ENCODE data around the gene SPATA6L.

SPATA6L gene

GRCh38 chr9:4678679-4679267 is 12.5 kb upstream of the SPATA6L start:
- H3K27ac ChIP-seq (ENCODE audit: low read length): peak overlapping the region; percentile 71
- peak overlapping the region; percentile 66 for H3K4me3 ChIP-seq (ENCODE audit: low read length)
- no peaks in the 10 kb centered on the region for H3K9me3 ChIP-seq (ENCODE audit: control insufficient read depth, insufficient read depth, low read length)
- H3K27me3 ChIP-seq (ENCODE audit: control insufficient read depth, insufficient read depth, low read length): no peaks in the 10 kb centered on the region
- H3K36me3 ChIP-seq (ENCODE audit: control insufficient read depth, insufficient read depth, low read length): no peaks in the 10 kb centered on the region
- DNase-seq (ENCODE audit: low read depth, low spot score): no peak
- peaks cover 1% of the 10 kb centered on the region; the same call in 1 of the 2 replicates for H3K4me1 ChIP-seq (ENCODE audit: control insufficient read depth, insufficient read depth, low read length)
- WGBS (ENCODE audit: insufficient coverage, insufficient read length): no CpG with 5 or more reads among the region's 16 CpGs

- Histone ChIP-seq H3K4me3 (ENCODE audit: low read length) (no peak overlapping the region), H3K27me3 (ENCODE audit: control insufficient read depth, insufficient read depth, low read length) (no peaks in the 10 kb centered on the region), H3K27ac (ENCODE audit: low read length) (no peak overlapping the region), H3K36me3 (ENCODE audit: control insufficient read depth, insufficient read depth, low read length) (no peaks in the 10 kb centered on the region), H3K4me1 (ENCODE audit: control insufficient read depth, insufficient read depth, low read length) (peaks cover 1% of the 10 kb centered on the region), H3K9me3 (ENCODE audit: control insufficient read depth, insufficient read depth, low read length) (no peaks in the 10 kb centered on the region)
- WGBS (ENCODE audit: insufficient coverage, insufficient read length): no CpG with 5 or more reads among the region's 3 CpGs
- DNase-seq (ENCODE audit: low read depth, low spot score): no peak
Measured at GRCh38 chr9:4677392-4677791, 11.1 kb upstream of the SPATA6L start.

- DNase-seq (ENCODE audit: low read depth, low spot score): no peak
- Histone ChIP-seq H3K4me1 (ENCODE audit: control insufficient read depth, insufficient read depth, low read length) (no peaks in the 10 kb centered on the region; the same call in none of the 2 replicates), H3K36me3 (ENCODE audit: control insufficient read depth, insufficient read depth, low read length) (no peaks in the 10 kb centered on the region), H3K9me3 (ENCODE audit: control insufficient read depth, insufficient read depth, low read length) (no peaks in the 10 kb centered on the region), H3K27ac (ENCODE audit: low read length) (no peak overlapping the region), H3K4me3 (ENCODE audit: low read length) (no peak overlapping the region), H3K27me3 (ENCODE audit: control insufficient read depth, insufficient read depth, low read length) (no peaks in the 10 kb centered on the region)
Measured at GRCh38 chr9:4674783-4675182, 8.5 kb upstream of the SPATA6L start.

GRCh38 chr9:4671737-4672136 is 5.5 kb upstream of the SPATA6L start:
- no peaks in the 10 kb centered on the region for H3K9me3 ChIP-seq (ENCODE audit: control insufficient read depth, insufficient read depth, low read length)
- no CpG with 5 or more reads among the region's 1 CpG for WGBS (ENCODE audit: insufficient coverage, insufficient read length)
- H3K27me3 ChIP-seq (ENCODE audit: control insufficient read depth, insufficient read depth, low read length): no peaks in the 10 kb centered on the region

GRCh38 chr9:4670591-4670990 is 4.3 kb upstream of the SPATA6L start:
- DNase-seq (ENCODE audit: low read depth, low spot score): no peak
- Histone ChIP-seq H3K36me3 (ENCODE audit: control insufficient read depth, insufficient read depth, low read length) (no peaks in the 10 kb centered on the region), H3K4me1 (ENCODE audit: control insufficient read depth, insufficient read depth, low read length) (no peaks in the 10 kb centered on the region; the same call in 1 of the 2 replicates), H3K4me3 (ENCODE audit: low read length) (no peak overlapping the region), H3K9me3 (ENCODE audit: control insufficient read depth, insufficient read depth, low read length) (no peaks in the 10 kb centered on the region), H3K27me3 (ENCODE audit: control insufficient read depth, insufficient read depth, low read length) (no peaks in the 10 kb centered on the region), H3K27ac (ENCODE audit: low read length) (no peak overlapping the region)
- no CpG with 5 or more reads among the region's 3 CpGs for WGBS (ENCODE audit: insufficient coverage, insufficient read length)

More at GRCh38 chr9:4671737-4672136, 5.5 kb upstream of the SPATA6L start:
- no peak overlapping the region for H3K27ac ChIP-seq (ENCODE audit: low read length)
- no peak for DNase-seq (ENCODE audit: low read depth, low spot score)
- no peak overlapping the region for H3K4me3 ChIP-seq (ENCODE audit: low read length)
- no peaks in the 10 kb centered on the region for H3K36me3 ChIP-seq (ENCODE audit: control insufficient read depth, insufficient read depth, low read length)
- no peaks in the 10 kb centered on the region; the same call in 1 of the 2 replicates for H3K4me1 ChIP-seq (ENCODE audit: control insufficient read depth, insufficient read depth, low read length)

GRCh38 chr9:4669890-4670289 is 3.6 kb upstream of the SPATA6L start:
- no peaks in the 10 kb centered on the region for H3K36me3 ChIP-seq (ENCODE audit: control insufficient read depth, insufficient read depth, low read length)
- no peaks in the 10 kb centered on the region for H3K27me3 ChIP-seq (ENCODE audit: control insufficient read depth, insufficient read depth, low read length)

GRCh38 chr9:4668604-4669003 is 2.3 kb upstream of the SPATA6L start:
- Histone ChIP-seq H3K9me3 (ENCODE audit: control insufficient read depth, insufficient read depth, low read length) (no peaks in the 10 kb centered on the region), H3K36me3 (ENCODE audit: control insufficient read depth, insufficient read depth, low read length) (no peaks in the 10 kb centered on the region), H3K4me1 (ENCODE audit: control insufficient read depth, insufficient read depth, low read length) (no peaks in the 10 kb centered on the region; the same call in none of the 2 replicates), H3K4me3 (ENCODE audit: low read length) (no peak overlapping the region), H3K27me3 (ENCODE audit: control insufficient read depth, insufficient read depth, low read length) (no peaks in the 10 kb centered on the region), H3K27ac (ENCODE audit: low read length) (no peak overlapping the region)
- DNase-seq (ENCODE audit: low read depth, low spot score): no peak
- no CpG with 5 or more reads among the region's 2 CpGs for WGBS (ENCODE audit: insufficient coverage, insufficient read length)

More at GRCh38 chr9:4669890-4670289, 3.6 kb upstream of the SPATA6L start:
- no peak overlapping the region for H3K4me3 ChIP-seq (ENCODE audit: low read length)
- H3K4me1 ChIP-seq (ENCODE audit: control insufficient read depth, insufficient read depth, low read length): no peaks in the 10 kb centered on the region; the same call in 1 of the 2 replicates
- DNase-seq (ENCODE audit: low read depth, low spot score): no peak
- no peaks in the 10 kb centered on the region for H3K9me3 ChIP-seq (ENCODE audit: control insufficient read depth, insufficient read depth, low read length)
- no peak overlapping the region for H3K27ac ChIP-seq (ENCODE audit: low read length)

GRCh38 chr9:4667681-4668080 is 1.4 kb upstream of the SPATA6L start:
- Histone ChIP-seq H3K4me3 (ENCODE audit: low read length) (no peak overlapping the region), H3K36me3 (ENCODE audit: control insufficient read depth, insufficient read depth, low read length) (no peaks in the 10 kb centered on the region), H3K27ac (ENCODE audit: low read length) (no peak overlapping the region), H3K4me1 (ENCODE audit: control insufficient read depth, insufficient read depth, low read length) (peaks cover 3% of the 10 kb centered on the region; the same call in 1 of the 2 replicates), H3K9me3 (ENCODE audit: control insufficient read depth, insufficient read depth, low read length) (no peaks in the 10 kb centered on the region), H3K27me3 (ENCODE audit: control insufficient read depth, insufficient read depth, low read length) (no peaks in the 10 kb centered on the region)
- WGBS (ENCODE audit: insufficient coverage, insufficient read length): no CpG with 5 or more reads among the region's 1 CpG
- no peak for DNase-seq (ENCODE audit: low read depth, low spot score)

- no CpG with 5 or more reads among the region's 2 CpGs for WGBS (ENCODE audit: insufficient coverage, insufficient read length)
- no peaks in the 10 kb centered on the region for H3K36me3 ChIP-seq (ENCODE audit: control insufficient read depth, insufficient read depth, low read length)
- no peaks in the 10 kb centered on the region for H3K9me3 ChIP-seq (ENCODE audit: control insufficient read depth, insufficient read depth, low read length)
- no peaks in the 10 kb centered on the region for H3K27me3 ChIP-seq (ENCODE audit: control insufficient read depth, insufficient read depth, low read length)
- no peak overlapping the region for H3K27ac ChIP-seq (ENCODE audit: low read length)
- no peak overlapping the region for H3K4me3 ChIP-seq (ENCODE audit: low read length)
- DNase-seq (ENCODE audit: low read depth, low spot score): no peak
- H3K4me1 ChIP-seq (ENCODE audit: control insufficient read depth, insufficient read depth, low read length): peaks cover 3% of the 10 kb centered on the region; the same call in 1 of the 2 replicates
Measured at GRCh38 chr9:4665357-4665756, 923 bp downstream of the SPATA6L start.

- H3K4me3 ChIP-seq (ENCODE audit: low read length): no peak overlapping the region
- no peaks in the 10 kb centered on the region for H3K27me3 ChIP-seq (ENCODE audit: control insufficient read depth, insufficient read depth, low read length)
- no peaks in the 10 kb centered on the region for H3K36me3 ChIP-seq (ENCODE audit: control insufficient read depth, insufficient read depth, low read length)
- H3K27ac ChIP-seq (ENCODE audit: low read length): no peak overlapping the region
- no peaks in the 10 kb centered on the region for H3K9me3 ChIP-seq (ENCODE audit: control insufficient read depth, insufficient read depth, low read length)
- peaks cover 3% of the 10 kb centered on the region; the same call in 1 of the 2 replicates for H3K4me1 ChIP-seq (ENCODE audit: control insufficient read depth, insufficient read depth, low read length)
- no CpG with 5 or more reads among the region's 3 CpGs for WGBS (ENCODE audit: insufficient coverage, insufficient read length)
- DNase-seq (ENCODE audit: low read depth, low spot score): no peak
Measured at GRCh38 chr9:4663956-4664355, 2.3 kb downstream of the SPATA6L start.
